ENCODE measurements around the gene FKBP15.

- TF ChIP-seq CTCF (IDR thresholded peaks at IDR 0.05) (no peak), POLR2A (IDR thresholded peaks at IDR 0.05) (no peak)
Observed at GRCh38 chr9:113154946-113155345, 66.1 kb downstream of the FKBP15 start.
